Measurements from ENCODE around the gene NUP37. TPM values are rescaled to one million over a fixed set of nuclear protein-coding genes. Genes with fewer than 3 reads are reported as not detected.

NUP37 gene
- total RNA-seq, 2 experiments from 2014 or later = 32.9 to 72.8 TPM

DNA sequence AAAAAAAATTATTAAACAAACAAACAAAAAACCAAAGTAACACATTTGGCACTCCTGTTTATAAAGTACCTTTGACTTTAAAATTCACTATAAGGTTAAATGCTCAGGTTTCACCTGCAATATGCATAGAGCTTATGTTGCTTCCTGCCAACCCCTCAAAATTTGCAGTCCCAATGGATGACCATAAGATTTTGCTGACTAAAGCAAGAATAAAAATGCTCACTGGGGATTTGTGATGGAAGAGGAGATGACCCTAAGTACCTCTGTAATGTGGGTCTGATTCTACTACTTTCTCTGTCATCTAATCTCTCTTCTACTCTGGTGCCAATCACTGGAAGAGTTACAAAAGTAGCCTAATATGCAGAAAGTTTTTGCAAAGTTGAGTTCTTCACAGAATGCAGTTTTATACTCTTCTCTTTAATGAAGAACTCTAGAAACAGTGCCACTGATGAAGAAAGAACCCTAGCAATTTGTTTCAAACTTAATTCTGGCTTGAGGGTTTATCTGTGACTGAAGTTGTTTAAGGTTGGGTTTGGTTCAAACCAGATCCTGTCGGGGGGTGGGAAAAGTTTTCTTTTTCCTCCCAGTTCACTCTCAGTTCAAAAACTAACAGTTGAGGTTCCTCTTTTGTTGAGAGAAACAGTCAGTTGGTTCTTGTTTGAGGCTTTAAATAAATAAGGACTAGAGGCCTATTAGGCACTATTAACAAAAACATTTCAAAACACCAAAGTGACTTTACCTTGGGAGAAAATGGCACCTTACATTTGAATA, 69.1 kb downstream of the NUP37 start:
- no peak for DNase-seq (ENCODE audit: low spot score)
- no peaks in the 10 kb centered on the region for H3K79me2 ChIP-seq (ENCODE audit: insufficient read depth, low read depth, low read length)
- no peaks in the 10 kb centered on the region; the same call in 1 of the 2 replicates for H4K20me1 ChIP-seq (ENCODE audit: insufficient read depth, low read length)
- POLR2A ChIA-PET = interaction anchor here (0.6 to 1.8 kb wide), 3 partner anchors 19 to 1592 kb away, joined by 3 to 5 read pairs (median 3); no protein-coding TSS in a partner anchor
- peaks cover 14% of the 10 kb centered on the region for H3K36me3 ChIP-seq (ENCODE audit: insufficient read depth, low read length)
- no peak overlapping the region for H3K27ac ChIP-seq (ENCODE audit: low read depth, low read length, poor library complexity, severe bottlenecking)
- no peak overlapping the region for H2AFZ ChIP-seq (ENCODE audit: low read length)
- no peak overlapping the region for H3K4me3 ChIP-seq (ENCODE audit: low read depth, low read length, poor library complexity, severe bottlenecking)
- intact Hi-C loops (cut with micrococcal nuclease; ENCODE audit: unreplicated experiment) = no loop called here
- H3K9me3 ChIP-seq (ENCODE audit: low read length) = no peaks in the 10 kb centered on the region
- no peaks in the 10 kb centered on the region for H3K9me2 ChIP-seq (ENCODE audit: insufficient read depth, low read length)
- no peak for TF ChIP-seq EZH2phosphoT487 (IDR thresholded peaks at IDR 0.05; ENCODE audit: borderline replicate concordance, low read depth, low read length)
- TF ChIP-seq, protein P1, sequence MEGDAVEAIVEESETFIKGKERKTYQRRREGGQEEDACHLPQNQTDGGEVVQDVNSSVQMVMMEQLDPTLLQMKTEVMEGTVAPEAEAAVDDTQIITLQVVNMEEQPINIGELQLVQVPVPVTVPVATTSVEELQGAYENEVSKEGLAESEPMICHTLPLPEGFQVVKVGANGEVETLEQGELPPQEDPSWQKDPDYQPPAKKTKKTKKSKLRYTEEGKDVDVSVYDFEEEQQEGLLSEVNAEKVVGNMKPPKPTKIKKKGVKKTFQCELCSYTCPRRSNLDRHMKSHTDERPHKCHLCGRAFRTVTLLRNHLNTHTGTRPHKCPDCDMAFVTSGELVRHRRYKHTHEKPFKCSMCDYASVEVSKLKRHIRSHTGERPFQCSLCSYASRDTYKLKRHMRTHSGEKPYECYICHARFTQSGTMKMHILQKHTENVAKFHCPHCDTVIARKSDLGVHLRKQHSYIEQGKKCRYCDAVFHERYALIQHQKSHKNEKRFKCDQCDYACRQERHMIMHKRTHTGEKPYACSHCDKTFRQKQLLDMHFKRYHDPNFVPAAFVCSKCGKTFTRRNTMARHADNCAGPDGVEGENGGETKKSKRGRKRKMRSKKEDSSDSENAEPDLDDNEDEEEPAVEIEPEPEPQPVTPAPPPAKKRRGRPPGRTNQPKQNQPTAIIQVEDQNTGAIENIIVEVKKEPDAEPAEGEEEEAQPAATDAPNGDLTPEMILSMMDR (conservative IDR thresholded peaks at IDR 0.05; ENCODE audit: low read length) = no peak
- CTCF ChIA-PET (ENCODE audit: unreplicated experiment) = no interaction called here
- no TSS peak for BruUV-seq (replicated peaks)
- H3K4me2 ChIP-seq (ENCODE audit: low read length) = no peak overlapping the region
- no peaks in the 10 kb centered on the region for H3K4me1 ChIP-seq (ENCODE audit: insufficient read depth, low read length, poor library complexity, severe bottlenecking)

DNA sequence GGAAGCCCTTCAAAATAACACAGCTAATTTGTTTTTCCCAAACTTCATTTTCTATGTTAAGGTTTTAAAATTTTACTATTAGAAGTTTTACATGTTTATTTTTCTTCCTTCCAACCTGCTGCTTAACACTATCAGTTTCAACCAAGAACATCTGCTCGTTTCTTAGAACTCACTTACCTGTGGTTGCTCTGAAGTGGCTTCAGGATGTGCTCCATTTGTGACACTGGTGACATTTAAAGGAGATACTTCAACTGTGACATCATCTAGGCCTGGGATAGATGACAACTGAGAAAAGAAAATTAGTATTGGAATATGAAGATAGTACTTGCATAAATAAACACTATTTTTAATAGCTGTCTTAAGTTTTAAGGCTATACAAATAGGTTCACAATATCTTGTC, 76.0 kb downstream of the NUP37 start:
- H2AFZ ChIP-seq (ENCODE audit: low read length) = no peak overlapping the region
- no peaks in the 10 kb centered on the region for H3K9me3 ChIP-seq (ENCODE audit: low read length)
- H3K4me3 ChIP-seq (ENCODE audit: low read depth, low read length, poor library complexity, severe bottlenecking) = no peak overlapping the region
- H3K4me2 ChIP-seq (ENCODE audit: low read length) = no peak overlapping the region
- peak; percentile 7 for DNase-seq (ENCODE audit: low spot score)
- intact Hi-C loops (cut with micrococcal nuclease; ENCODE audit: unreplicated experiment) = no loop called here
- H3K27ac ChIP-seq (ENCODE audit: low read depth, low read length, poor library complexity, severe bottlenecking) = no peak overlapping the region
- H3K36me3 ChIP-seq (ENCODE audit: insufficient read depth, low read length) = peaks cover 13% of the 10 kb centered on the region
- peaks cover 4% of the 10 kb centered on the region for H3K4me1 ChIP-seq (ENCODE audit: insufficient read depth, low read length, poor library complexity, severe bottlenecking)
- H3K9me2 ChIP-seq (ENCODE audit: insufficient read depth, low read length) = no peaks in the 10 kb centered on the region
- CTCF ChIA-PET (ENCODE audit: unreplicated experiment) = no interaction called here
- TF ChIP-seq, protein P1 (conservative IDR thresholded peaks at IDR 0.05; ENCODE audit: low read length) = no peak
- TF ChIP-seq EZH2phosphoT487 (IDR thresholded peaks at IDR 0.05; ENCODE audit: borderline replicate concordance, low read depth, low read length) = no peak
- POLR2A ChIA-PET = interaction anchor here (0.7 to 2.4 kb wide), 7 partner anchors 9 to 80 kb away, joined by 3 to 10 read pairs (median 4); partner anchors contain the start of gene WASHC3
- BruUV-seq (replicated peaks) = no TSS peak
- H4K20me1 ChIP-seq (ENCODE audit: insufficient read depth, low read length) = no peaks in the 10 kb centered on the region; the same call in 1 of the 2 replicates
- H3K79me2 ChIP-seq (ENCODE audit: insufficient read depth, low read depth, low read length) = no peaks in the 10 kb centered on the region
